A549 (cell line): Measurements from ENCODE around the gene ANKRD34A. TPM values are rescaled to one million over a fixed set of nuclear protein-coding genes. Genes with fewer than 3 reads are reported as not detected.

Source experiments
- ATAC-seq, 2 experiments: fragments of 200-7000 bp in 1 of 2; fragments of >200 bp in 1 of 2; cut with Nextera tagmentation in 1 of 2; cut with Tn5 transposase in 1 of 2; 3 replicates each; pipeline versions ENCODE4 v1.8.0 to v1.9.1; 2018 to 2020; ENCODE audit warnings: mild to moderate bottlenecking in 1 of 2, moderate library complexity in 1 of 2
- CTCF ChIA-PET: fragments of 300-600 bp; sonication (Branson Sonifier 250); formaldehyde crosslinking; extraction: SDS; loops from one replicate; lab custom pipeline; 2021; ENCODE audit warnings: antibody characterized with exemption, inconsistent platforms; lab: Yijun Ruan, JAX
- POLR2A ChIA-PET: fragments of 350-600 bp; formaldehyde crosslinking; extraction: SDS; loops from one replicate; lab custom pipeline; 2021; ENCODE audit warnings: antibody characterized with exemption, inconsistent platforms; lab: Yijun Ruan, JAX
- DNase-seq, 2 experiments: peaks; one replicate each; pipeline versions ENCODE4 v3.0.0 to v3.0.0-alpha.2; 2011 to 2016; ENCODE audit warnings: low read depth in 1 of 2, low spot score in 1 of 2
- FAIRE-seq: peaks from 2 replicates; lab custom pipeline; 2011; peaks lifted over from hg19 to GRCh38; lab: Jason Lieb, UNC
- H3K27ac ChIP-seq, 2 experiments: fragments of >200 bp; sonication (Bioruptor Twin); formaldehyde crosslinking; 3 replicates each; pipeline ENCODE4 v1.5.1; 2016 to 2017
- H3K4me1 ChIP-seq: fragments of >200 bp; sonication (Bioruptor Twin); formaldehyde crosslinking; 3 replicates; pipeline ENCODE4 v1.6.1; 2016
- H3K4me2 ChIP-seq: fragments of >200 bp; sonication (Bioruptor Twin); formaldehyde crosslinking; 3 replicates; pipeline ENCODE4 v1.6.1; 2016
- H3K4me3 ChIP-seq: fragments of >200 bp; sonication (Bioruptor Twin); formaldehyde crosslinking; 3 replicates; pipeline ENCODE4 v1.5.1; 2016
- H3K9me3 ChIP-seq: fragments of >200 bp; sonication (Bioruptor Twin); formaldehyde crosslinking; 3 replicates; pipeline ENCODE4 v1.6.1; 2016
- CBX2 ChIP-seq: fragments of 200-600 bp; sonication (generic); IDR thresholded peaks from 2 replicates; pipeline ENCODE4 v1.6.1; 2016; ENCODE audit warnings: low read depth, mild to moderate bottlenecking, borderline replicate concordance
- CBX8 ChIP-seq: fragments of 200-600 bp; sonication (generic); IDR thresholded peaks from 2 replicates; pipeline ENCODE4 v1.6.1; 2016
- EHMT2 ChIP-seq: fragments of 200-600 bp; sonication (generic); IDR thresholded peaks from 2 replicates; pipeline ENCODE4 v1.6.1; 2016; ENCODE audit warnings: antibody characterized with exemption, low read depth, mild to moderate bottlenecking, moderate library complexity
- EP300 ChIP-seq, 2 experiments: fragments of >200 bp; sonication (Bioruptor Twin); formaldehyde crosslinking; IDR thresholded peaks; 2 replicates in 1 of 2; 3 replicates in 1 of 2; pipeline ENCODE4 v1.6.1; 2016 to 2017
- ESRRA ChIP-seq: fragments of 150-350 bp; IDR thresholded peaks from 2 replicates; pipeline ENCODE4 v1.6.1; 2014; ENCODE audit warnings: mild to moderate bottlenecking, low read length, borderline replicate concordance
- FOSB ChIP-seq: fragments of 250-450 bp; sonication (Bioruptor Pico); IDR thresholded peaks from 2 replicates; pipeline ENCODE4 v1.5.0; 2020; ENCODE audit warnings: mild to moderate bottlenecking, moderate library complexity
- FOXS1 ChIP-seq: fragments of 250-450 bp; sonication (Bioruptor Pico); IDR thresholded peaks from 2 replicates; pipeline ENCODE4 v1.5.0; 2020; ENCODE audit warnings: mild to moderate bottlenecking, moderate library complexity
- GATA3 ChIP-seq: IDR thresholded peaks from 2 replicates; pipeline ENCODE4 v1.6.1; 2012; ENCODE audit warnings: borderline replicate concordance
- HOXA7 ChIP-seq: fragments of 250-450 bp; sonication (Bioruptor Pico); IDR thresholded peaks from 2 replicates; pipeline ENCODE4 v1.5.0; 2020; ENCODE audit warnings: mild to moderate bottlenecking, moderate library complexity
- HOXB13 ChIP-seq: fragments of 250-450 bp; sonication (Bioruptor Pico); IDR thresholded peaks from 2 replicates; pipeline ENCODE4 v1.5.0; 2020; ENCODE audit warnings: low read depth, mild to moderate bottlenecking, moderate library complexity
- HOXB5 ChIP-seq: fragments of 250-450 bp; sonication (Bioruptor Pico); IDR thresholded peaks from 2 replicates; pipeline ENCODE4 v1.5.0; 2020; ENCODE audit warnings: mild to moderate bottlenecking, moderate library complexity
- MAZ ChIP-seq: fragments of 150-350 bp; IDR thresholded peaks from 2 replicates; pipeline ENCODE4 v1.6.1; 2014; ENCODE audit warnings: antibody characterized with exemption, low read depth, low read length, borderline replicate concordance
- POLR2A ChIP-seq: IDR thresholded peaks from 2 replicates; pipeline ENCODE4 v1.6.1; 2012; ENCODE audit warnings: mild to moderate bottlenecking, low read length
- POLR2AphosphoS2 ChIP-seq: conservative IDR thresholded peaks from 2 replicates; pipeline ENCODE4 v1.6.1; 2012; ENCODE audit warnings: low read length, improper control_type of control experiment, inconsistent platforms
- RAD21 ChIP-seq, 2 experiments: fragments of >200 bp in 1 of 2; sonication (Bioruptor Twin) in 1 of 2; formaldehyde crosslinking in 1 of 2; IDR thresholded peaks in 1 of 2; conservative IDR thresholded peaks in 1 of 2; 2 replicates in 1 of 2; 3 replicates in 1 of 2; pipeline ENCODE4 v1.6.1; 2012 to 2018; ENCODE audit warnings: inconsistent platforms in 1 of 2
- RARB ChIP-seq: fragments of 250-450 bp; sonication (Bioruptor Pico); IDR thresholded peaks from 2 replicates; pipeline ENCODE4 v1.8.0; 2021; ENCODE audit warnings: mild to moderate bottlenecking, moderate library complexity
- RFX5 ChIP-seq: fragments of 450-650 bp; IDR thresholded peaks from 2 replicates; pipeline ENCODE4 v1.7.1; 2014; ENCODE audit warnings: antibody characterized with exemption, mild to moderate bottlenecking, moderate library complexity
- SREBF2 ChIP-seq: fragments of 450-650 bp; IDR thresholded peaks from 2 replicates; pipeline ENCODE4 v1.6.1; 2014; ENCODE audit warnings: mild to moderate bottlenecking, moderate library complexity
- TP53 ChIP-seq: fragments of 250-450 bp; sonication (Bioruptor Pico); IDR thresholded peaks from 2 replicates; pipeline ENCODE4 v1.5.0; 2021; ENCODE audit warnings: mild to moderate bottlenecking, moderate library complexity
- WGBS: methylation state at CpG from one replicate; pipeline ENCODE4 v1.1.6; 2017; ENCODE audit errors: missing lambda C conversion rate; 5-methylcytosine and 5-hydroxymethylcytosine counted together
- polyA plus RNA-seq, 4 experiments: library from polyadenylated mRNA; depleted of rRNA in 3 of 4; stranded (reverse); fragments of >200 nt; fragmentation: RNase III in 1 of 4; extraction: RNeasy Plus Mini Kit Qiagen cat#74134 plus additional on column Dnase treatment in 1 of 4; gene quantifications; 2 replicates in 3 of 4; 3 replicates in 1 of 4; pipeline ENCODE4 v1.2.3, GENCODE V29; 2011 to 2017
- TF ChIP-seq, protein P1 (sequence below): fragments of >200 bp; sonication (Bioruptor Twin); formaldehyde crosslinking; IDR thresholded peaks from 2 replicates; pipeline ENCODE4 v1.6.1; 2016
- TF ChIP-seq, protein P2 (sequence below): fragments of >200 bp; sonication (Bioruptor Twin); formaldehyde crosslinking; IDR thresholded peaks from 3 replicates; pipeline ENCODE4 v1.5.1; 2016
- TF ChIP-seq, protein P3 (sequence below): IDR thresholded peaks from 2 replicates; pipeline ENCODE4 v1.6.1; 2012
- TF ChIP-seq, protein P4 (sequence below): IDR thresholded peaks from 2 replicates; pipeline ENCODE4 v1.6.1; 2012; ENCODE audit warnings: low read depth, borderline replicate concordance
- TF ChIP-seq, protein P5 (sequence below): fragments of 450-650 bp; IDR thresholded peaks from 2 replicates; pipeline ENCODE4 v1.6.1; 2014; ENCODE audit warnings: antibody characterized with exemption
- TF ChIP-seq, protein P6 (sequence below): fragments of 250-450 bp; sonication (Bioruptor Pico); IDR thresholded peaks from 2 replicates; pipeline ENCODE4 v1.5.0; 2021; ENCODE audit warnings: mild to moderate bottlenecking, moderate library complexity, borderline replicate concordance

Gene ANKRD34A
- polyA plus RNA-seq, 2 of the 4 experiments (the other 2 are of a cell fraction) = 0.30 to 0.39 TPM

DNA sequence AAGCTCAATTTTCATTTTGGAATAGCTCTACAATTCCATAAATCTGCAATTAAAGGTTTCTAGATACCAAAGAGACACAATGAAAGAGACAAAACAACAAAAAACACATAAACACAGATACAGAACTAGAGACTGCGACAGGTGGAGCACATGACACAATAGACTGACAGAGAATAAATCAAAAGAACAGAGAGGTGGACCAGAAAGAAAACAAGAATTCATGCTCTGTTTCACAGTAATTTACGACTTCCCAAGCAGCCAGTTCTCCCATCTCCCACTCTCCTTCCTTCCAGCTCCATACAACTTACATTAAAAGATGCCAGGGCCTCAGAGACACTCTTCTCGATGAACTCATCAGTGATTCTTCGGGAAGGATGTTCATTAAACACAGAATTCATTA lies 22.0 kb downstream of the ANKRD34A start:
- ChIA-PET CTCF (interaction anchor here (0.5 to 1.6 kb wide), 6 partner anchors 11 to 88 kb away, joined by 3 to 5 read pairs (median 4); partner anchors contain the start of gene ITGA10), POLR2A (interaction anchor here (1.5 kb wide), 1 partner anchor 15 kb away, joined by 3 read pairs; no protein-coding TSS in a partner anchor)
- H3K4me3 ChIP-seq = no peak overlapping the region
- 83% methylated on average over 4 of the region's 4 CpGs for WGBS
- H3K4me2 ChIP-seq = no peak overlapping the region
- H3K9me3 ChIP-seq = no peaks in the 10 kb centered on the region
- ATAC-seq (no peak), FAIRE-seq (no peak), DNase-seq (no peak)
- no peaks in the 10 kb centered on the region for H3K4me1 ChIP-seq
- TF ChIP-seq, protein P1, sequence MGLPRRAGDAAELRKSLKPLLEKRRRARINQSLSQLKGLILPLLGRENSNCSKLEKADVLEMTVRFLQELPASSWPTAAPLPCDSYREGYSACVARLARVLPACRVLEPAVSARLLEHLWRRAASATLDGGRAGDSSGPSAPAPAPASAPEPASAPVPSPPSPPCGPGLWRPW = no peak
- no peak for TF ChIP-seq EHMT2
- no peak for TF ChIP-seq GATA3
- no peak for TF ChIP-seq POLR2AphosphoS2
- no peak for TF ChIP-seq CBX2
- TF ChIP-seq, protein P2, sequence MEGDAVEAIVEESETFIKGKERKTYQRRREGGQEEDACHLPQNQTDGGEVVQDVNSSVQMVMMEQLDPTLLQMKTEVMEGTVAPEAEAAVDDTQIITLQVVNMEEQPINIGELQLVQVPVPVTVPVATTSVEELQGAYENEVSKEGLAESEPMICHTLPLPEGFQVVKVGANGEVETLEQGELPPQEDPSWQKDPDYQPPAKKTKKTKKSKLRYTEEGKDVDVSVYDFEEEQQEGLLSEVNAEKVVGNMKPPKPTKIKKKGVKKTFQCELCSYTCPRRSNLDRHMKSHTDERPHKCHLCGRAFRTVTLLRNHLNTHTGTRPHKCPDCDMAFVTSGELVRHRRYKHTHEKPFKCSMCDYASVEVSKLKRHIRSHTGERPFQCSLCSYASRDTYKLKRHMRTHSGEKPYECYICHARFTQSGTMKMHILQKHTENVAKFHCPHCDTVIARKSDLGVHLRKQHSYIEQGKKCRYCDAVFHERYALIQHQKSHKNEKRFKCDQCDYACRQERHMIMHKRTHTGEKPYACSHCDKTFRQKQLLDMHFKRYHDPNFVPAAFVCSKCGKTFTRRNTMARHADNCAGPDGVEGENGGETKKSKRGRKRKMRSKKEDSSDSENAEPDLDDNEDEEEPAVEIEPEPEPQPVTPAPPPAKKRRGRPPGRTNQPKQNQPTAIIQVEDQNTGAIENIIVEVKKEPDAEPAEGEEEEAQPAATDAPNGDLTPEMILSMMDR = no peak
- TF ChIP-seq, protein P3, sequence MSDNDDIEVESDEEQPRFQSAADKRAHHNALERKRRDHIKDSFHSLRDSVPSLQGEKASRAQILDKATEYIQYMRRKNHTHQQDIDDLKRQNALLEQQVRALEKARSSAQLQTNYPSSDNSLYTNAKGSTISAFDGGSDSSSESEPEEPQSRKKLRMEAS = no peak
- TF ChIP-seq CBX8 = no peak
- TF ChIP-seq, protein P4, sequence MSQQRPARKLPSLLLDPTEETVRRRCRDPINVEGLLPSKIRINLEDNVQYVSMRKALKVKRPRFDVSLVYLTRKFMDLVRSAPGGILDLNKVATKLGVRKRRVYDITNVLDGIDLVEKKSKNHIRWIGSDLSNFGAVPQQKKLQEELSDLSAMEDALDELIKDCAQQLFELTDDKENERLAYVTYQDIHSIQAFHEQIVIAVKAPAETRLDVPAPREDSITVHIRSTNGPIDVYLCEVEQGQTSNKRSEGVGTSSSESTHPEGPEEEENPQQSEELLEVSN = no peak
- TF ChIP-seq HOXB5 (CRISPR knock-in tag) = no peak
- no peak for TF ChIP-seq EP300 (IDR thresholded peaks at IDR 0.05)
- no peak for TF ChIP-seq FOXS1 (CRISPR knock-in tag)
- no peak overlapping the region for H3K27ac ChIP-seq

DNA sequence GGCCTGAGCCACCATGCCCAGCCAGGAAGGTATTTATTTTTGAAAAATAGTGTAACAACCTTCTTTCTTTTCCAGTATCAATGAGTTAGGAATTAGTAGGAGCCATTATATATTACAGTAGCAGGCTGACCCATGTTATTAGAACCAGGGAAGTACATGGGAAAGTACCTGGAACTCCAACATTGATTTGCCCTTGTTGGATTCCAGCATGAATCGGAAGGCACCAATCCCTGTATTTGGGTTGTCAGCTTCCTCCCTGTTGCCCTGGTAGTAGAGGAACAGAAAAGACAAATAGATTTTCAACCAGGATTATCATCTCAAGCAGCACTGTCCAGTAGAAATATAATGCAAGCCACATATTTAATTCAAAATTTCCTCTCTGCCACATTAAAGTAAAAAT lies 26.9 kb downstream of the ANKRD34A start:
- no peak overlapping the region for H3K27ac ChIP-seq
- H3K4me1 ChIP-seq = no peaks in the 10 kb centered on the region
- no peak overlapping the region for H3K4me2 ChIP-seq
- no peak for FAIRE-seq
- ChIA-PET POLR2A (interaction anchor here (2.2 kb wide), 1 partner anchor 10 kb away, joined by 9 read pairs; the partner anchor contains the start of gene RBM8A), CTCF (interaction anchor here (0.8 to 1.3 kb wide), 3 partner anchors 45 to 76 kb away, joined by 3 to 8 read pairs (median 4); no protein-coding TSS in a partner anchor)
- no peak for ATAC-seq
- no peak for DNase-seq
- H3K9me3 ChIP-seq = no peaks in the 10 kb centered on the region
- no peak overlapping the region for H3K4me3 ChIP-seq
- TF ChIP-seq, protein P3 = no peak
- TF ChIP-seq, protein P5, sequence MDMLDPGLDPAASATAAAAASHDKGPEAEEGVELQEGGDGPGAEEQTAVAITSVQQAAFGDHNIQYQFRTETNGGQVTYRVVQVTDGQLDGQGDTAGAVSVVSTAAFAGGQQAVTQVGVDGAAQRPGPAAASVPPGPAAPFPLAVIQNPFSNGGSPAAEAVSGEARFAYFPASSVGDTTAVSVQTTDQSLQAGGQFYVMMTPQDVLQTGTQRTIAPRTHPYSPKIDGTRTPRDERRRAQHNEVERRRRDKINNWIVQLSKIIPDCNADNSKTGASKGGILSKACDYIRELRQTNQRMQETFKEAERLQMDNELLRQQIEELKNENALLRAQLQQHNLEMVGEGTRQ = no peak
- TF ChIP-seq ESRRA (no peak), TP53 (CRISPR knock-in tag) (no peak), SREBF2 (no peak), GATA3 (no peak), FOSB (CRISPR knock-in tag) (no peak), RARB (CRISPR knock-in tag) (no peak), RFX5 (no peak), CBX2 (no peak), MAZ (no peak), RAD21 (conservative IDR thresholded peaks at IDR 0.05 in 1 of 2, IDR thresholded peaks at IDR 0.05 in 1 of 2) (no peak), HOXA7 (CRISPR knock-in tag) (no peak), EP300 (IDR thresholded peaks at IDR 0.05) (no peak), HOXB13 (CRISPR knock-in tag) (no peak), POLR2A (no peak)
- TF ChIP-seq, protein P6, sequence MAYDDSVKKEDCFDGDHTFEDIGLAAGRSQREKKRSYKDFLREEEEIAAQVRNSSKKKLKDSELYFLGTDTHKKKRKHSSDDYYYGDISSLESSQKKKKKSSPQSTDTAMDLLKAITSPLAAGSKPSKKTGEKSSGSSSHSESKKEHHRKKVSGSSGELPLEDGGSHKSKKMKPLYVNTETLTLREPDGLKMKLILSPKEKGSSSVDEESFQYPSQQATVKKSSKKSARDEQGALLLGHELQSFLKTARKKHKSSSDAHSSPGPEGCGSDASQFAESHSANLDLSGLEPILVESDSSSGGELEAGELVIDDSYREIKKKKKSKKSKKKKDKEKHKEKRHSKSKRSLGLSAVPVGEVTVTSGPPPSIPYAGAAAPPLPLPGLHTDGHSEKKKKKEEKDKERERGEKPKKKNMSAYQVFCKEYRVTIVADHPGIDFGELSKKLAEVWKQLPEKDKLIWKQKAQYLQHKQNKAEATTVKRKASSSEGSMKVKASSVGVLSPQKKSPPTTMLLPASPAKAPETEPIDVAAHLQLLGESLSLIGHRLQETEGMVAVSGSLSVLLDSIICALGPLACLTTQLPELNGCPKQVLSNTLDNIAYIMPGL (CRISPR knock-in tag) = no peak
- TF ChIP-seq, protein P2 = no peak
- TF ChIP-seq, protein P4 = no peak
- WGBS = 94% methylated on average over 1 of the region's 1 CpG
